HCT116 (cell line): ENCODE data around the gene SAXO2.

Experiments
- CBX3 ChIP-seq: IDR thresholded peaks from 2 replicates; pipeline ENCODE4 v1.6.1; 2012; ENCODE audit warnings: low read depth
- CTCF ChIP-seq, 3 experiments: fragments of 200-600 bp in 1 of 3; sonication (generic) in 1 of 3; IDR thresholded peaks in 2 of 3; conservative IDR thresholded peaks in 1 of 3; 2 replicates each; pipeline ENCODE4 v1.5.1; 2012 to 2017; ENCODE audit warnings: low read depth in 2 of 3, low read length in 2 of 3, antibody characterized with exemption in 1 of 3, borderline replicate concordance in 1 of 3, control low read depth in 1 of 3, mild to moderate bottlenecking in 1 of 3, mixed read lengths in 1 of 3, mixed run types in 1 of 3, moderate library complexity in 1 of 3; ENCODE audit not compliant: insufficient read depth in 1 of 3
- EGR1 ChIP-seq: IDR thresholded peaks from 2 replicates; pipeline ENCODE4 v1.6.1; 2012; ENCODE audit warnings: low read depth
- MAX ChIP-seq: IDR thresholded peaks from 2 replicates; pipeline ENCODE4 v1.6.1; 2012
- REST ChIP-seq: IDR thresholded peaks from 2 replicates; pipeline ENCODE4 v1.6.1; 2012; ENCODE audit warnings: low read depth
- SP1 ChIP-seq: IDR thresholded peaks from 2 replicates; pipeline ENCODE4 v1.6.1; 2012; ENCODE audit warnings: low read depth

- no peak for TF ChIP-seq CBX3
- TF ChIP-seq MAX, result no peak
- TF ChIP-seq CTCF (IDR thresholded peaks at IDR 0.05 in 2 of 3, conservative IDR thresholded peaks at IDR 0.05 in 1 of 3; ENCODE audit: borderline replicate concordance in 1 of 3, insufficient read depth in 1 of 3, low read depth in 2 of 3, low read length in 2 of 3), result no peak
- no peak for TF ChIP-seq EGR1
- no peak for TF ChIP-seq REST
- TF ChIP-seq SP1, result no peak
Observed at GRCh38 chr15:82304778-82305090, 42.1 kb downstream of the SAXO2 start.
